Endothelial cell of coronary artery (primary cell): ENCODE measurements around the gene AMN1. TPM values are rescaled to one million over a fixed set of nuclear protein-coding genes. Genes with fewer than 3 reads are reported as not detected.

Source experiments
- total RNA-seq: library from RNA; depleted of rRNA; stranded (reverse); fragments of >200 nt; gene quantifications from 2 replicates; pipeline ENCODE4 v1.2.3, GENCODE V29; 2014

Gene AMN1
- total RNA-seq, result 13.0 and 16.0 TPM in 2 replicates

DNA sequence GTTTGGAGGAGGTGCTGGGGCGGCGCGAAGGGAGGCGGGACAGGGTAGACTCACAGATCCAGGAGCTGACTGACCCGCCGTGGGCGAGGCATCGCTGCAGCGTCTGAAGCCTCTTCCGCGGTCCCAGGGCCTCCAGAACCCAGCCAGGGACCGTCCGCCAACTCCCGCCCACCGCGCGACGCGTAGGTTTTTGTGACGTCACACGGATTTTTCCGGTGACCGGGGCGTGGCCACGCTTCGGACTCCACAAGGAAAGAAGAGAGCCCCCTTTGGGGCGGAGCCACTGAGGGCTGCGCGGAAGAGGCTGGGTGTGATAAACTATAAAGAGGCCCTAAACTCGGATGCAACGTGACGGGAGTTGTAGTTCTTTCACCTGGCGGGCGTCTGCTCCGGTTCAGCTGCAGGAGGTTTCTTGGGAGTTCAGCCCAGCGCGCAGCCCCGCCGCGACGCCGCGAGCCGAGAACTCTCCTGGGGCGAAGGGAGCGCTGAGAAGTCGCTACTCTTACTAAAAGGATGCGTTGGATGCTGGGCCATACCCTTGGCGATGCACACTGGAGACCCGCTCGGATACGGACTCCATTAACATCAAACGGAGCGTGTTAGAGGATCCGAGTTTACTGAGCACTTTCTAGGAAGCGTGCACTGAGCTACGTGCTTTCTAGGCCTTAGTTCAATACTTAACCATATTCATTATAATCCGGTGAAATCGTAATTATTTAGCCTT lies at the start of gene AMN1:
AMN1 (minus strand) TSS at position 105 of the 724 bp plus-strand sequence; CDS start at position 92, 13 bp downstream.

DNA sequence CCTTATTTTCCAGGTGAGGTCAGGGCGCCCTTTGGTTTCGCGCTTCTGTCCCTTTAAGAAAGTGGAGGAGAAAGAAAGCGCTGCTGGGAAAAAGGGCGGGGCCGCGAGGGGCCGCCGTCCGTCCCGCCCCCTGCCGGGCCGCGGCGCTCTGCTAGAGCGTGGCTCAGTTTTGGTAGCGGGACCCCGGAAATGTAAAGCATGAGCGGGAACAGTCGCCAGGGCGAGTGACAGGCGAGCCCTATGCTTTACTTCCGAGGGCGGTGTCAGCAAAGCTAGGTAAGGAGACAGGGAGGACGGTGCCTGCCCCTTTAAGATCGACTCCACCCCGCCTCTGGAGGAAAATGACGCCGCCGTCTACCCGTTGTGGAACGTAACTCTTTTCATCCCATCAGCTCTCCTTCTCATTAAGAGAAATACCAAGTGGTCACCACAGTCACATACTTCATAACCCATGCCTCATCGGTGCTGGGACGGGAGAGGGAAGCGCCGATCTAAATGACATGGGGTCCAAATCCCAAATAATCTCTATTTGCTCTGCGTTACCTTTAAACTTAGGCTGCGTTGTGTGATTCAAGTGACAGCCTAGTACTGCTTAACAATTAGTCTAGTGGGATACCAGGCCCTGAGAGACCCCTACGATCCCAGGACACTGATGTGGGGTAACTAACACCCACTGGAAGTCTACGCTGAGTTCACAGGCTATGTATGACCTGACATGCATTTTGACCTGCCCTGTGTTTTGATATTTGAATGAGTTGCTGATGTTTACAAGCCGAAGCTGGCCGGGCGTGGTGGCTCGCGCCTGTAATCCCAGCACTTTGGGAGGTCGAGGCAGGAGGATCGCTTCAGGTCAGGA lies 69.5 kb downstream of the AMN1 start, which contains the start of gene ETFBKMT:
ETFBKMT (plus strand) TSS at position 602 of the 856 bp plus-strand sequence. CDS start 2,266 bp downstream, outside the sequence.

Other genes with a start within 250 kb of the AMN1 start
- gene DENND5B, start 137.9 kb downstream of the AMN1 start, total RNA-seq, result 4.1 and 8.4 TPM in 2 replicates
- 2.0 and 2.3 TPM in 2 replicates for gene ETFBKMT, start 69.3 kb downstream of the AMN1 start, total RNA-seq
- 59.1 and 87.3 TPM in 2 replicates for gene RESF1, start 230.4 kb upstream of the AMN1 start, total RNA-seq